ENCODE data around the gene LRP8. TPM values are rescaled to one million over a fixed set of nuclear protein-coding genes. Genes with fewer than 3 reads are reported as not detected.
A peak's percentile ranks its signal among the peaks of the same experiment; 100 is the strongest.

Gene LRP8
- total RNA-seq, 1 donor from 2014 or later, result 16.5 TPM

- DNase-seq (ENCODE audit: extremely low spot score, unreplicated experiment), result peak; percentile 66
- Mint-ChIP-seq H3K9me3 (no peaks in the 10 kb centered on the region), H3K27ac (no peak overlapping the region), H3K4me3 (no peak overlapping the region), H3K27me3 (peaks cover 24% of the 10 kb centered on the region), H3K36me3 (no peaks in the 10 kb centered on the region), H3K4me1 (ENCODE audit: unreplicated experiment) (peaks cover 5% of the 10 kb centered on the region)
- TF ChIP-seq CTCF (conservative IDR thresholded peaks at IDR 0.05), result no peak
Observed at GRCh38 chr1:53331446-53332185, 3.7 kb upstream of the LRP8 start.

GRCh38 chr1:53330819-53331218 lies 2.9 kb upstream of the LRP8 start:
- DNase-seq (ENCODE audit: extremely low spot score, unreplicated experiment), result peak; percentile 62
- Mint-ChIP-seq H3K36me3 (no peaks in the 10 kb centered on the region), H3K27me3 (peaks cover 19% of the 10 kb centered on the region), H3K4me3 (no peak overlapping the region), H3K27ac (peak overlapping the region; percentile 11), H3K9me3 (no peaks in the 10 kb centered on the region), H3K4me1 (ENCODE audit: unreplicated experiment) (peaks cover 8% of the 10 kb centered on the region)
- TF ChIP-seq CTCF (conservative IDR thresholded peaks at IDR 0.05), result no peak

GRCh38 chr1:53328541-53329499 lies 950 bp upstream of the LRP8 start:
- peaks cover 20% of the 10 kb centered on the region for H3K27me3 Mint-ChIP-seq
- peak; percentile 67 for TF ChIP-seq CTCF (conservative IDR thresholded peaks at IDR 0.05)
- H3K4me1 Mint-ChIP-seq (ENCODE audit: unreplicated experiment), result peaks cover 9% of the 10 kb centered on the region
- no peak for DNase-seq (ENCODE audit: extremely low spot score, unreplicated experiment)
- peak overlapping the region; percentile 94 for H3K4me3 Mint-ChIP-seq
- peak overlapping the region; percentile 82 for H3K27ac Mint-ChIP-seq
- H3K9me3 Mint-ChIP-seq, result no peaks in the 10 kb centered on the region
- H3K36me3 Mint-ChIP-seq, result no peaks in the 10 kb centered on the region

- no peak for DNase-seq (ENCODE audit: extremely low spot score, unreplicated experiment)
- H3K27me3 Mint-ChIP-seq, result peaks cover 20% of the 10 kb centered on the region
- peak overlapping the region; percentile 92 for H3K4me3 Mint-ChIP-seq
- no peaks in the 10 kb centered on the region for H3K9me3 Mint-ChIP-seq
- peaks cover 11% of the 10 kb centered on the region for H3K4me1 Mint-ChIP-seq (ENCODE audit: unreplicated experiment)
- peaks cover under 1% of the 10 kb centered on the region for H3K36me3 Mint-ChIP-seq
- H3K27ac Mint-ChIP-seq, result peak overlapping the region; percentile 72
- TF ChIP-seq CTCF (conservative IDR thresholded peaks at IDR 0.05), result no peak
Observed at GRCh38 chr1:53327182-53327913, 522 bp downstream of the LRP8 start.

GRCh38 chr1:53326598-53327181 lies 1.2 kb downstream of the LRP8 start:
- DNase-seq (ENCODE audit: extremely low spot score, unreplicated experiment), result no peak
- Mint-ChIP-seq H3K9me3 (no peaks in the 10 kb centered on the region), H3K27me3 (peaks cover 20% of the 10 kb centered on the region), H3K4me1 (ENCODE audit: unreplicated experiment) (peaks cover 13% of the 10 kb centered on the region), H3K4me3 (peak overlapping the region; percentile 92), H3K27ac (peak overlapping the region; percentile 72), H3K36me3 (peaks cover 3% of the 10 kb centered on the region)
- TF ChIP-seq CTCF (conservative IDR thresholded peaks at IDR 0.05), result no peak
